ENCODE measurements around the gene PISD.

PISD gene

DNA sequence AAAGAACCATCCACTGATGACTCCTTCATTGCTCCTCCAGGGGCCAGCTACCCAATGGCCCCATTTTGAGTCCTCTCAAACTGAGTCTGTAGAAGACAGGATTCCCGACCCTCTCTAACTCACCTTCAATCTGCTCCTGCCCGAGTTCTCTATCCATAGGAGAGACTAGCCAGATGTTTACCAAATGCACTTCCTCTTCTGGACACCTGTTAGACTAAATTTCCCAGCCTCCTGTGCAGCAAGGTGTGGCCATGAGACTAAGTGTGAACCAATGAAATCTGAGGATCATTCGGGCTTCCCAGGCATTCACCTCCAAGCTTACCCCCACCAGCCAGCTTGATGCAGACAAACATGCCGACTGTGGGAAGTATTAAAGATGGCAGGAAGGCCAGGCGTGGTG, 7.6 kb downstream of the PISD start:
- TF ChIP-seq GATA3 (IDR thresholded peaks at IDR 0.05; ENCODE audit: low read depth, low read length) (no peak), GATA2 (IDR thresholded peaks at IDR 0.05; ENCODE audit: low read depth, low read length) (no peak)

DNA sequence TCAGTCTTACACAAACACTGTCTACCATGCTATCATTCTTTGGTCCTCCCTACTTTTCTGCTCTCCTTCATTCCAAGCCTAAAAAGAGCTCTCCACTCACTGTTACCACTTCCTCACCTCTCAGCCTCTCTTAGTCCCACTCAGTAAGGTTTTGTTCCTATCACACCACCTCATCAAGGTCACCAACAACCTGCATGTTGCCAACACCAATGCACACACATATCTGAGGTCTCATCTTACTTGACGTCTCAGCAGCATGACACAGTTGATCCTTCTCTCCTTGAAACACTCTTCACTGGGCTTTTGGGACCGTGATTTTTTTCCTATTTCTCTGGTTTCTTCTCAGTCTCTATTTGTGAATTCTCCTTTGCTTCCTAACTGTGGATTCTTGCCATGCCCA, 8.1 kb downstream of the PISD start:
- TF ChIP-seq GATA3 (IDR thresholded peaks at IDR 0.05; ENCODE audit: low read depth, low read length) (no peak), GATA2 (IDR thresholded peaks at IDR 0.05; ENCODE audit: low read depth, low read length) (no peak)

GRCh38 chr22:31652911-31653684, 8.9 kb downstream of the PISD start:
- TF ChIP-seq GATA2 (IDR thresholded peaks at IDR 0.05; ENCODE audit: low read depth, low read length): no peak
- no peak for TF ChIP-seq GATA3 (IDR thresholded peaks at IDR 0.05; ENCODE audit: low read depth, low read length)

DNA sequence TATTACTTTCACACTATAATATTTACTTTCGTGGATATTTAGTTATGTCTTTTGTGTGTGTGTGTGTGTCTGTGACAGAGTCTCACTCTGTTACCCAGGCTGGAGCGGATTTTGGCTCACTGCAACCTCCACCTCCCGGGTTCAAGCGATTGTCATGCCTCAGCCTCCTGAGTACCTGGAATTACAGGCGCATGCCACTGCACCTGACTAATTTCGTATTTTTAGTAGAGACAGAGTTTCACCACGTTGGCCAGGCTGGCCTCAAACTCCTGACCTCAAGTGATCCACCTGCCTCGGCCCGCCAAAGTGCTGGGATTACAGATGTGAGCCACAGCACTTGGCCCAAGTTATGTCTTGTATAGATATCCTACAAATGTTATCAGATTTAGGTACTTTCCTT, 9.9 kb downstream of the PISD start:
- TF ChIP-seq GATA3 (IDR thresholded peaks at IDR 0.05; ENCODE audit: low read depth, low read length) (no peak), GATA2 (IDR thresholded peaks at IDR 0.05; ENCODE audit: low read depth, low read length) (no peak)

- TF ChIP-seq GATA2 (IDR thresholded peaks at IDR 0.05; ENCODE audit: low read depth, low read length): no peak
- no peak for TF ChIP-seq GATA3 (IDR thresholded peaks at IDR 0.05; ENCODE audit: low read depth, low read length)
Observed at GRCh38 chr22:31651664-31652063, 10.4 kb downstream of the PISD start.

DNA sequence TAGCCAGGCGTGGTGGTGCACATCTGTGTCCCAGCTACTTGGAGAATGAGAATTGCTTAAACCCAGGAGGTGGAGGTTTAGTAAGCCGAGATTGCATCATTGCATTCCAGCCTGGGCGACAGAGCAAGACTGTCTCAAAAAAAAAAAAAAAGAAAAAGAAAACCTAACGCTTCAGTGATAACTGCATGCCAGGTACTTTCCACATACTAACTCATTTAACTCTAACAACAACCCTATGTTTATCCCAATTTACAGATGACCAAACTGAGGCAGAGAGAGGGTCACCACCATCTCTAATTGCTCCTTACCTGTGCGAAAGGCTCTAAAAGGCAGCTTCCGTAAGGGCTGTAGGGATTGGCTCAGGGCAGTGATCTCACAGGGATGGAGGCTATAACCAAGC, 11.6 kb downstream of the PISD start:
- no peak for TF ChIP-seq GATA3 (IDR thresholded peaks at IDR 0.05; ENCODE audit: low read depth, low read length)
- no peak for TF ChIP-seq GATA2 (IDR thresholded peaks at IDR 0.05; ENCODE audit: low read depth, low read length)

DNA sequence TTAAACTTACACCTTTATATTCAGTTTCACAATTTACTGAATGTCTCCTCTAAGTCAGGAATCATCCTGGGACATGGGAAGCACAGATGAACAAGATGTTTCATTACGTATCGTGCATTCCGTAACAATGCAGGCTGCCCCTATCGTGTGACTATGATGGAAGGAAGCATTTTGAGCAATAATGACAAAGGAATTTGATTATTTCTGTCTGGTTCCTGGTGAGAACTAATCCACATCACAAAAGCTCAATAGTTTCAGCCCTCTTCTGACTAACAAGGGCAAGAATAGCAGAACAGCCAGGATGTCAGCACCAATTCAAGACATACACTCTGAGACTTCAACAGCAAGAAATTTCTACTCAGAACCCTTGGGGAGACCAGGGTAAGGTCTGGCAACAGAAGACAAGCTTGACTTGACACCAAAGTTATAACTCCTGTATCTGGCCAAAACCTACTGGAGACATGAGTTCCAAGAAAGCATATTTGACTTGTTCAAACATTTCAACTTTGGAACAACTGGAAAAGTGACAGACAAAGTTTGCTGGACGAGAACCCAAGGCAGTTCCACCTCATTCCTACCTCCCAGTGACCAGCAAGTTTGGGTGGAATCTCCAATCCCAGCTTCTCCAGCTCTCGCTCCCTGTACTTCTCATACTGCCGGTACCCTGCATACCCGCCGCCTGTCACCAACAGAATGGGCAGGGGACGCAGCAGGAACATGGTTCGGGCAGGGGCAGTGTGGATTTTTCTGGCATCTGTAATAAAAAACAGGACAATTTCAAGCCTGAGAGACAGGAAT, 14.3 kb downstream of the PISD start:
- TF ChIP-seq GATA2 (IDR thresholded peaks at IDR 0.05; ENCODE audit: low read depth, low read length): no peak
- TF ChIP-seq GATA3 (IDR thresholded peaks at IDR 0.05; ENCODE audit: low read depth, low read length): no peak

GRCh38 chr22:31647066-31647465, 14.9 kb downstream of the PISD start:
- no peak for TF ChIP-seq GATA3 (IDR thresholded peaks at IDR 0.05; ENCODE audit: low read depth, low read length)
- TF ChIP-seq GATA2 (IDR thresholded peaks at IDR 0.05; ENCODE audit: low read depth, low read length): no peak

DNA sequence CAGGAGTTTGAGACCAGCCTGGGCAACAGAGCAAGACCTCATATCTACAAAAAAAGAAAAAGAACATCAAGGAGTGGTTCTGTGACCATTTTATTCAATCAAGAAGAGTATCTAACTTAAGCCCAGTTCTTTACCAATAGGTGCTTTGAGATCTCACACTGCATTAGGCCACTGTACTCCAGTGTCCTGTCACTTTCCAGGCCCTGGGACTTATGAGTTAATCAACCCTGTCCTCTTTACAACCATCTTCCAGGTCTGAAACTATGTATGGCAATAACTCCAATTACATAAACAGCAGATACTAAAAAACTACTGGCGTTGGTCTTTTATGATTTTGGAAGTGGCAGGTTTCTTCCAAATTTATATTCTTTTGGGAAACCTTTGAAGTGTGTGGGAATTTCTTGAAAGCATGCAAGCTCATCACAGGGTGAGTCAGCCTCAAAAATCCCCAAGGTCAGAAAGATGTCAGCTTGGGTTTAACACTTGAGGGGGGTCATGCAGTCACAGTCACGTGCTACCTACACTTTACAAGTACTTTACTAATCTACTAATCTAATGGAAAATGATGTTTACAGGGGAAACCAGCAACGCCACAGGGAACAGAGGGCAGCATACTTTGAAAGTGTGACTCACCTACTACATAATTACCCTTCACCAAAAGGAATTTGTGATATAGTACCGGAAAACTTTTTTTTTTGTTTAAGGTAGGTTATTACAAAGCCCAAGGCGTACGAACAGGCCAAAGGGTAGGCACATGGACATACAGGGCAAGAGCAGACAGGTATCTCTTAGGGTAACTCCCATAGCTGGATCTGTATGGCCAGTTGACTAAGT, 15.6 kb downstream of the PISD start:
- TF ChIP-seq GATA3 (IDR thresholded peaks at IDR 0.05; ENCODE audit: low read depth, low read length): no peak
- no peak for TF ChIP-seq GATA2 (IDR thresholded peaks at IDR 0.05; ENCODE audit: low read depth, low read length)

- TF ChIP-seq GATA2 (IDR thresholded peaks at IDR 0.05; ENCODE audit: low read depth, low read length): no peak
- no peak for TF ChIP-seq GATA3 (IDR thresholded peaks at IDR 0.05; ENCODE audit: low read depth, low read length)
Observed at GRCh38 chr22:31639436-31640039, 22.5 kb downstream of the PISD start.

GRCh38 chr22:31637891-31638618, 24.0 kb downstream of the PISD start:
- TF ChIP-seq GATA2 (IDR thresholded peaks at IDR 0.05; ENCODE audit: low read depth, low read length): no peak

GRCh38 chr22:31637447-31637890, 24.5 kb downstream of the PISD start:
- no peak for TF ChIP-seq GATA3 (IDR thresholded peaks at IDR 0.05; ENCODE audit: low read depth, low read length)
- no peak for TF ChIP-seq GATA2 (IDR thresholded peaks at IDR 0.05; ENCODE audit: low read depth, low read length)

GRCh38 chr22:31635638-31636306, 26.2 kb downstream of the PISD start:
- TF ChIP-seq GATA2 (IDR thresholded peaks at IDR 0.05; ENCODE audit: low read depth, low read length): no peak
- no peak for TF ChIP-seq GATA3 (IDR thresholded peaks at IDR 0.05; ENCODE audit: low read depth, low read length)

All from SH-SY5Y (cell line).